GM23338 (cell line): ENCODE results near the gene TBC1D5. TPM values are rescaled to one million over a fixed set of nuclear protein-coding genes. Genes with fewer than 3 reads are reported as not detected.

ENCODE experiments used
- ATAC-seq: fragments of 200-7000 bp; cut with Tn5 transposase; 3 replicates; pipeline ENCODE4 v1.9.1; 2020
- DNase-seq: peaks from one replicate; pipeline ENCODE4 v3.0.0-alpha.2; 2015; ENCODE audit warnings: low spot score
- H2AFZ ChIP-seq: fragments of 200-600 bp; sonication (generic); 2 replicates; pipeline ENCODE4 v1.8.0; 2016; ENCODE audit warnings: antibody characterized with exemption, mild to moderate bottlenecking, moderate library complexity
- H3F3A ChIP-seq: fragments of 200-600 bp; sonication (generic); replicated peaks from 2 replicates; pipeline ENCODE4 v1.8.0; 2017; ENCODE audit warnings: antibody characterized with exemption, mixed run types, low read depth
- H3K27ac ChIP-seq: fragments of 200-600 bp; sonication (generic); 2 replicates; pipeline ENCODE4 v1.6.1; 2016; ENCODE audit warnings: low read depth
- H3K27me3 ChIP-seq: fragments of 200-600 bp; sonication (generic); 2 replicates; pipeline ENCODE4 v1.8.0; 2016; ENCODE audit warnings: mild to moderate bottlenecking, mixed run types, moderate library complexity; ENCODE audit not compliant: insufficient read depth
- H3K36me3 ChIP-seq: fragments of 200-600 bp; sonication (generic); 2 replicates; pipeline ENCODE4 v1.8.0; 2016; ENCODE audit warnings: mild to moderate bottlenecking; ENCODE audit not compliant: insufficient read depth
- H3K4me1 ChIP-seq: fragments of 200-600 bp; sonication (generic); 2 replicates; pipeline ENCODE4 v1.8.0; 2016; ENCODE audit warnings: mild to moderate bottlenecking, moderate library complexity; ENCODE audit not compliant: insufficient read depth
- H3K4me2 ChIP-seq: fragments of 200-600 bp; sonication (generic); 2 replicates; pipeline ENCODE4 v1.7.1; 2017; ENCODE audit warnings: mixed run types
- H3K4me3 ChIP-seq: fragments of 200-600 bp; sonication (generic); 2 replicates; pipeline ENCODE4 v1.6.1; 2016; ENCODE audit warnings: mixed run types
- H3K79me2 ChIP-seq: fragments of 200-600 bp; sonication (generic); replicated peaks from 2 replicates; pipeline ENCODE4 v1.8.0; 2017; ENCODE audit warnings: mild to moderate bottlenecking; ENCODE audit not compliant: insufficient read depth
- H3K9me2 ChIP-seq: fragments of 200-600 bp; sonication (generic); 2 replicates; pipeline ENCODE4 v1.8.0; 2017; ENCODE audit not compliant: insufficient read depth
- H4K20me1 ChIP-seq: fragments of 200-600 bp; sonication (generic); replicated peaks from 2 replicates; pipeline ENCODE4 v1.8.0; 2017; ENCODE audit warnings: mild to moderate bottlenecking; ENCODE audit not compliant: insufficient read depth
- H3K27ac Mint-ChIP-seq: 2 replicates; pipeline ENCODE4 v1.8.0; 2020; ENCODE audit warnings: inconsistent platforms, mild to moderate bottlenecking, moderate library complexity, mixed read lengths
- H3K27me3 Mint-ChIP-seq: 3 replicates; pipeline ENCODE4 v1.8.0; 2022; ENCODE audit warnings: low read depth, mild to moderate bottlenecking, moderate library complexity, mixed read lengths, inconsistent platforms; ENCODE audit not compliant: insufficient read depth, poor library complexity
- H3K36me3 Mint-ChIP-seq: 3 replicates; pipeline ENCODE4 v1.8.0; 2021; ENCODE audit warnings: low read depth, mild to moderate bottlenecking, inconsistent platforms, moderate library complexity, mixed read lengths
- H3K4me1 Mint-ChIP-seq: 3 replicates; pipeline ENCODE4 v1.8.0; 2020; ENCODE audit warnings: mild to moderate bottlenecking, inconsistent platforms, mixed read lengths
- H3K4me3 Mint-ChIP-seq: 3 replicates; pipeline ENCODE4 v1.8.0; 2021; ENCODE audit warnings: moderate library complexity, mild to moderate bottlenecking, inconsistent platforms, mixed read lengths
- H3K9me3 Mint-ChIP-seq: 3 replicates; pipeline ENCODE4 v1.8.0; 2020; ENCODE audit warnings: moderate library complexity, mild to moderate bottlenecking, inconsistent platforms, mixed read lengths
- CREB1 ChIP-seq: fragments of 250-450 bp; sonication (Bioruptor Pico); IDR thresholded peaks from 2 replicates; pipeline ENCODE4 v1.5.0; 2020; ENCODE audit warnings: low read depth, mild to moderate bottlenecking, moderate library complexity
- EZH2 ChIP-seq: fragments of 200-600 bp; sonication (generic); IDR thresholded peaks from one replicate; pipeline ENCODE4 v1.8.0; 2017; ENCODE audit warnings: antibody characterized with exemption, mild to moderate bottlenecking, low read depth; ENCODE audit not compliant: unreplicated experiment
- EZH2phosphoT487 ChIP-seq: fragments of 200-600 bp; sonication (generic); IDR thresholded peaks from one replicate; pipeline ENCODE4 v1.8.1; 2018; ENCODE audit warnings: antibody characterized with exemption; ENCODE audit not compliant: unreplicated experiment
- JUNB ChIP-seq: IDR thresholded peaks from one replicate; pipeline ENCODE4 v1.6.1; 2016; ENCODE audit warnings: antibody characterized with exemption; ENCODE audit not compliant: unreplicated experiment
- NANOG ChIP-seq: IDR thresholded peaks from 2 replicates; pipeline ENCODE4 v1.6.1; 2016; ENCODE audit warnings: antibody characterized with exemption, borderline replicate concordance
- POLR2AphosphoS5 ChIP-seq: IDR thresholded peaks from 2 replicates; pipeline ENCODE4 v1.6.1; 2016; ENCODE audit warnings: antibody characterized with exemption, low read depth
- ZNF331 ChIP-seq: fragments of 250-450 bp; sonication (Bioruptor Pico); IDR thresholded peaks from 2 replicates; pipeline ENCODE4 v1.5.0; 2020; ENCODE audit warnings: low read depth, mild to moderate bottlenecking, moderate library complexity
- polyA plus RNA-seq: library from polyadenylated mRNA; unstranded; fragments of >200 nt; fragmentation: Nextera tagmentation; extraction: Ambion mirVana; gene quantifications from 2 replicates; pipeline ENCODE4 v1.2.1, GENCODE V29; 2016
- total RNA-seq: library from RNA; depleted of rRNA; stranded (reverse); fragments of >200 nt; shearing (Covaris generic); gene quantifications from 2 replicates; pipeline ENCODE4 v1.2.3, GENCODE V29; 2014
- TF ChIP-seq, protein P1 (sequence below), 2 experiments: fragments of 200-600 bp in 1 of 2; sonication (generic) in 1 of 2; conservative IDR thresholded peaks; 2 replicates each; pipeline versions ENCODE4 v1.5.1 to v1.6.1; 2016 to 2017; ENCODE audit warnings: antibody characterized with exemption in 2 of 2, low read depth in 2 of 2, mild to moderate bottlenecking in 2 of 2, moderate library complexity in 1 of 2
- TF ChIP-seq, protein P2 (sequence below): IDR thresholded peaks from one replicate; pipeline ENCODE4 v1.6.1; 2018; ENCODE audit warnings: antibody characterized with exemption; ENCODE audit not compliant: unreplicated experiment
- TF ChIP-seq, protein P3 (sequence below): fragments of 250-450 bp; sonication (Bioruptor Pico); IDR thresholded peaks from 2 replicates; pipeline ENCODE4 v1.5.0; 2020; ENCODE audit warnings: mild to moderate bottlenecking, moderate library complexity

Gene TBC1D5
- total and polyA plus RNA-seq, 2 experiments from 2014 or later = 21.8 to 48.1 TPM

DNA sequence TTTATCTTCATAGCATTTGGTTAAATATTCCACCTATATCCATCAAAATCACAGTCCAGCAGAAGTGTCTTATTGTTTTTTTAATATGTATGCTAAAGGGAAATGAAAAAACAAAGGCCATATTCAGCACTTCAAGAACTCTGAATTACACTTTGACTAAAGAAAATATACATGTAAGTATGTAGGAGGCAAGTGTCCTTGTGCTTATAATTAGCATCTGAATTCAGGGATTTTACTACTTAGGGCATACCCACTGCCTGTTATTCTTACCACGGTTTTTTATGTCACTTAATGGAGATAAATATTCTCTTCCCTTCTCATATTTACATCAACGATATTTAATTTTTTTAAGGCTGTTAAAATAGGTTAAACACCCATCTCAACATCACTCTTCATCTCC lies 117.3 kb downstream of the TBC1D5 start:
- H4K20me1 ChIP-seq = no peaks in the 10 kb centered on the region
- DNase-seq = peak; percentile 16
- no peaks in the 10 kb centered on the region for H3K36me3 Mint-ChIP-seq
- no peaks in the 10 kb centered on the region for H3F3A ChIP-seq
- H3K9me3 Mint-ChIP-seq = no peaks in the 10 kb centered on the region
- peaks cover 1% of the 10 kb centered on the region for H3K27me3 Mint-ChIP-seq
- no peaks in the 10 kb centered on the region for H3K36me3 ChIP-seq
- no peak overlapping the region for H3K27ac ChIP-seq
- H3K4me3 ChIP-seq = peak overlapping the region; percentile 2; the same call in 1 of the 2 replicates
- TF ChIP-seq NANOG (peak; percentile 45; the same call in 1 of the 2 replicates), ZNF331 (no peak)
- H3K4me1 Mint-ChIP-seq = peaks cover 47% of the 10 kb centered on the region
- peaks cover 52% of the 10 kb centered on the region for H3K4me1 ChIP-seq
- H3K27ac Mint-ChIP-seq = peak overlapping the region; percentile 86
- no peak overlapping the region for H2AFZ ChIP-seq
- peak overlapping the region; percentile 39; the same call in 2 of the 3 replicates for H3K4me3 Mint-ChIP-seq
- peak overlapping the region; percentile 42 for H3K4me2 ChIP-seq
- ATAC-seq = no peak; the same call in 2 of the 3 replicates
- H3K27me3 ChIP-seq = no peaks in the 10 kb centered on the region
- H3K79me2 ChIP-seq = no peaks in the 10 kb centered on the region
- no peaks in the 10 kb centered on the region for H3K9me2 ChIP-seq

DNA sequence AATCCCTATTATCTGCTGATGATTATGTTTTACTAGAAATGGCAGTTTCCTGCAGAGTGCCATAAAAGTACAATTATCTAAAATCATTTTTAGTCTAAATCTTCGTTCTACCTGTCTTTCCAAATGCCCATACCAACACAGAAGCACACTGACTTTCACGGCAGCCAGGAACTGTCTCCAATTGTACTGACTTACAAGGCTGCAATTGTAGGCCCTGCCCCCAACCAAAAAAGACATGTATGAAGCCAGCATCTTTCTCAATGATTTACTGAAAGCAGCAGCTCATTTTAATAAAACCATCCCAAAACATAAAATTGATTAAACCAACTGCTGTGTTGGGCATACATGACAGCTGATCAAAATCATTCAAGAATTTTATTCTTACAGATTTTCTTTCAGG lies 119.0 kb downstream of the TBC1D5 start:
- H3K9me2 ChIP-seq = no peaks in the 10 kb centered on the region
- H3K4me1 ChIP-seq = peaks cover 60% of the 10 kb centered on the region
- H2AFZ ChIP-seq = no peak overlapping the region
- no peaks in the 10 kb centered on the region for H4K20me1 ChIP-seq
- no peak overlapping the region for H3K4me3 ChIP-seq
- Mint-ChIP-seq H3K27me3 (peaks cover 1% of the 10 kb centered on the region), H3K36me3 (peaks cover 4% of the 10 kb centered on the region; the same call in 2 of the 3 replicates), H3K9me3 (peaks cover 1% of the 10 kb centered on the region; the same call in 1 of the 3 replicates), H3K4me3 (no peak overlapping the region), H3K4me1 (peaks cover 53% of the 10 kb centered on the region), H3K27ac (peak overlapping the region; percentile 10)
- H3F3A ChIP-seq = no peaks in the 10 kb centered on the region
- DNase-seq (peak; percentile 19), ATAC-seq (no peak)
- 0 out of 2 replicates have a peak overlapping the region, but pooled peaks have one; percentile 23 for H3K4me2 ChIP-seq
- no peaks in the 10 kb centered on the region for H3K27me3 ChIP-seq
- H3K27ac ChIP-seq = no peak overlapping the region
- H3K36me3 ChIP-seq = no peaks in the 10 kb centered on the region
- no peaks in the 10 kb centered on the region for H3K79me2 ChIP-seq
- no peak for TF ChIP-seq ZNF331
- TF ChIP-seq NANOG = no peak
- TF ChIP-seq EZH2phosphoT487 = no peak
- no peak for TF ChIP-seq JUNB
- TF ChIP-seq, protein P1, sequence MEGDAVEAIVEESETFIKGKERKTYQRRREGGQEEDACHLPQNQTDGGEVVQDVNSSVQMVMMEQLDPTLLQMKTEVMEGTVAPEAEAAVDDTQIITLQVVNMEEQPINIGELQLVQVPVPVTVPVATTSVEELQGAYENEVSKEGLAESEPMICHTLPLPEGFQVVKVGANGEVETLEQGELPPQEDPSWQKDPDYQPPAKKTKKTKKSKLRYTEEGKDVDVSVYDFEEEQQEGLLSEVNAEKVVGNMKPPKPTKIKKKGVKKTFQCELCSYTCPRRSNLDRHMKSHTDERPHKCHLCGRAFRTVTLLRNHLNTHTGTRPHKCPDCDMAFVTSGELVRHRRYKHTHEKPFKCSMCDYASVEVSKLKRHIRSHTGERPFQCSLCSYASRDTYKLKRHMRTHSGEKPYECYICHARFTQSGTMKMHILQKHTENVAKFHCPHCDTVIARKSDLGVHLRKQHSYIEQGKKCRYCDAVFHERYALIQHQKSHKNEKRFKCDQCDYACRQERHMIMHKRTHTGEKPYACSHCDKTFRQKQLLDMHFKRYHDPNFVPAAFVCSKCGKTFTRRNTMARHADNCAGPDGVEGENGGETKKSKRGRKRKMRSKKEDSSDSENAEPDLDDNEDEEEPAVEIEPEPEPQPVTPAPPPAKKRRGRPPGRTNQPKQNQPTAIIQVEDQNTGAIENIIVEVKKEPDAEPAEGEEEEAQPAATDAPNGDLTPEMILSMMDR (conservative IDR thresholded peaks at IDR 0.05; ENCODE audit: low read depth in 2 of 2) = no peak
- TF ChIP-seq, protein P2, sequence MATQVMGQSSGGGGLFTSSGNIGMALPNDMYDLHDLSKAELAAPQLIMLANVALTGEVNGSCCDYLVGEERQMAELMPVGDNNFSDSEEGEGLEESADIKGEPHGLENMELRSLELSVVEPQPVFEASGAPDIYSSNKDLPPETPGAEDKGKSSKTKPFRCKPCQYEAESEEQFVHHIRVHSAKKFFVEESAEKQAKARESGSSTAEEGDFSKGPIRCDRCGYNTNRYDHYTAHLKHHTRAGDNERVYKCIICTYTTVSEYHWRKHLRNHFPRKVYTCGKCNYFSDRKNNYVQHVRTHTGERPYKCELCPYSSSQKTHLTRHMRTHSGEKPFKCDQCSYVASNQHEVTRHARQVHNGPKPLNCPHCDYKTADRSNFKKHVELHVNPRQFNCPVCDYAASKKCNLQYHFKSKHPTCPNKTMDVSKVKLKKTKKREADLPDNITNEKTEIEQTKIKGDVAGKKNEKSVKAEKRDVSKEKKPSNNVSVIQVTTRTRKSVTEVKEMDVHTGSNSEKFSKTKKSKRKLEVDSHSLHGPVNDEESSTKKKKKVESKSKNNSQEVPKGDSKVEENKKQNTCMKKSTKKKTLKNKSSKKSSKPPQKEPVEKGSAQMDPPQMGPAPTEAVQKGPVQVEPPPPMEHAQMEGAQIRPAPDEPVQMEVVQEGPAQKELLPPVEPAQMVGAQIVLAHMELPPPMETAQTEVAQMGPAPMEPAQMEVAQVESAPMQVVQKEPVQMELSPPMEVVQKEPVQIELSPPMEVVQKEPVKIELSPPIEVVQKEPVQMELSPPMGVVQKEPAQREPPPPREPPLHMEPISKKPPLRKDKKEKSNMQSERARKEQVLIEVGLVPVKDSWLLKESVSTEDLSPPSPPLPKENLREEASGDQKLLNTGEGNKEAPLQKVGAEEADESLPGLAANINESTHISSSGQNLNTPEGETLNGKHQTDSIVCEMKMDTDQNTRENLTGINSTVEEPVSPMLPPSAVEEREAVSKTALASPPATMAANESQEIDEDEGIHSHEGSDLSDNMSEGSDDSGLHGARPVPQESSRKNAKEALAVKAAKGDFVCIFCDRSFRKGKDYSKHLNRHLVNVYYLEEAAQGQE = no peak
- TF ChIP-seq POLR2AphosphoS5 = no peak
- TF ChIP-seq EZH2 = no peak
- TF ChIP-seq, protein P3, sequence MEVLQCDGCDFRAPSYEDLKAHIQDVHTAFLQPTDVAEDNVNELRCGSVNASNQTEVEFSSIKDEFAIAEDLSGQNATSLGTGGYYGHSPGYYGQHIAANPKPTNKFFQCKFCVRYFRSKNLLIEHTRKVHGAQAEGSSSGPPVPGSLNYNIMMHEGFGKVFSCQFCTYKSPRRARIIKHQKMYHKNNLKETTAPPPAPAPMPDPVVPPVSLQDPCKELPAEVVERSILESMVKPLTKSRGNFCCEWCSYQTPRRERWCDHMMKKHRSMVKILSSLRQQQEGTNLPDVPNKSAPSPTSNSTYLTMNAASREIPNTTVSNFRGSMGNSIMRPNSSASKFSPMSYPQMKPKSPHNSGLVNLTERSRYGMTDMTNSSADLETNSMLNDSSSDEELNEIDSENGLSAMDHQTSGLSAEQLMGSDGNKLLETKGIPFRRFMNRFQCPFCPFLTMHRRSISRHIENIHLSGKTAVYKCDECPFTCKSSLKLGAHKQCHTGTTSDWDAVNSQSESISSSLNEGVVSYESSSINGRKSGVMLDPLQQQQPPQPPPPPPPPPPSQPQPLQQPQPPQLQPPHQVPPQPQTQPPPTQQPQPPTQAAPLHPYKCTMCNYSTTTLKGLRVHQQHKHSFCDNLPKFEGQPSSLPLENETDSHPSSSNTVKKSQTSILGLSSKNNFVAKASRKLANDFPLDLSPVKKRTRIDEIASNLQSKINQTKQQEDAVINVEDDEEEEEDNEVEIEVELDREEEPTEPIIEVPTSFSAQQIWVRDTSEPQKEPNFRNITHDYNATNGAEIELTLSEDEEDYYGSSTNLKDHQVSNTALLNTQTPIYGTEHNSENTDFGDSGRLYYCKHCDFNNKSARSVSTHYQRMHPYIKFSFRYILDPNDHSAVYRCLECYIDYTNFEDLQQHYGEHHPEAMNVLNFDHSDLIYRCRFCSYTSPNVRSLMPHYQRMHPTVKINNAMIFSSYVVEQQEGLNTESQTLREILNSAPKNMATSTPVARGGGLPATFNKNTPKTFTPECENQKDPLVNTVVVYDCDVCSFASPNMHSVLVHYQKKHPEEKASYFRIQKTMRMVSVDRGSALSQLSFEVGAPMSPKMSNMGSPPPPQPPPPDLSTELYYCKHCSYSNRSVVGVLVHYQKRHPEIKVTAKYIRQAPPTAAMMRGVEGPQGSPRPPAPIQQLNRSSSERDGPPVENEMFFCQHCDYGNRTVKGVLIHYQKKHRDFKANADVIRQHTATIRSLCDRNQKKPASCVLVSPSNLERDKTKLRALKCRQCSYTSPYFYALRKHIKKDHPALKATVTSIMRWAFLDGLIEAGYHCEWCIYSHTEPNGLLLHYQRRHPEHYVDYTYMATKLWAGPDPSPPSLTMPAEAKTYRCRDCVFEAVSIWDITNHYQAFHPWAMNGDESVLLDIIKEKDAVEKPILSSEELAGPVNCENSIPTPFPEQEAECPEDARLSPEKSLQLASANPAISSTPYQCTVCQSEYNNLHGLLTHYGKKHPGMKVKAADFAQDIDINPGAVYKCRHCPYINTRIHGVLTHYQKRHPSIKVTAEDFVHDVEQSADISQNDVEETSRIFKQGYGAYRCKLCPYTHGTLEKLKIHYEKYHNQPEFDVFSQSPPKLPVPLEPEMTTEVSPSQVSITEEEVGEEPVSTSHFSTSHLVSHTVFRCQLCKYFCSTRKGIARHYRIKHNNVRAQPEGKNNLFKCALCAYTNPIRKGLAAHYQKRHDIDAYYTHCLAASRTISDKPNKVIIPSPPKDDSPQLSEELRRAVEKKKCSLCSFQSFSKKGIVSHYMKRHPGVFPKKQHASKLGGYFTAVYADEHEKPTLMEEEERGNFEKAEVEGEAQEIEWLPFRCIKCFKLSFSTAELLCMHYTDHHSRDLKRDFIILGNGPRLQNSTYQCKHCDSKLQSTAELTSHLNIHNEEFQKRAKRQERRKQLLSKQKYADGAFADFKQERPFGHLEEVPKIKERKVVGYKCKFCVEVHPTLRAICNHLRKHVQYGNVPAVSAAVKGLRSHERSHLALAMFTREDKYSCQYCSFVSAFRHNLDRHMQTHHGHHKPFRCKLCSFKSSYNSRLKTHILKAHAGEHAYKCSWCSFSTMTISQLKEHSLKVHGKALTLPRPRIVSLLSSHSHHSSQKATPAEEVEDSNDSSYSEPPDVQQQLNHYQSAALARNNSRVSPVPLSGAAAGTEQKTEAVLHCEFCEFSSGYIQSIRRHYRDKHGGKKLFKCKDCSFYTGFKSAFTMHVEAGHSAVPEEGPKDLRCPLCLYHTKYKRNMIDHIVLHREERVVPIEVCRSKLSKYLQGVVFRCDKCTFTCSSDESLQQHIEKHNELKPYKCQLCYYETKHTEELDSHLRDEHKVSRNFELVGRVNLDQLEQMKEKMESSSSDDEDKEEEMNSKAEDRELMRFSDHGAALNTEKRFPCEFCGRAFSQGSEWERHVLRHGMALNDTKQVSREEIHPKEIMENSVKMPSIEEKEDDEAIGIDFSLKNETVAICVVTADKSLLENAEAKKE (CRISPR knock-in tag) = no peak
- TF ChIP-seq CREB1 (CRISPR knock-in tag) = no peak
